Measurements from ENCODE around the gene TMEM86A. TPM values are rescaled to one million over a fixed set of nuclear protein-coding genes. Genes with fewer than 3 reads are reported as not detected.

TMEM86A gene
- total and polyA plus RNA-seq, 2 of the 8 experiments (the other 6 are each of a cell fraction or from before 2014, with no cell fraction given), result 1.5 to 1.7 TPM

DNA sequence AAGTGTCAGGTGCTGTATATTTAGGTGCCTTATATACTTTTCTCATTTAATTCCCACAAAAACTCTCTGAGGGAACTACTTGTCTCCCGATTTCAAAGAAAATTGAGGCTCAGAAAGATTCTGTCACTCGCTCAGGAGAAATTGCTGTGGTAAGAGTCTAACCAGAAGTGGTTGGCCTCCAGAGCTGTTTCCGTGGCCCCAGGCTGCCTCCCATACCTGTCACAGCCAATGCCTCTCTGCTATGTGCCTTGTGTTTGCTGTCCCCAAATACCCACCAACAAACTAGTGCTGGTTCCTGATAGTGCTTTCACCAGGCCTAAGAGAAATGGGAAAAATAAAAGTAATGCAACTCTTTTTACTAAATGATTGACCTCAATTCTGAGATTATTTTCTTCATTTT, 21.0 kb upstream of the TMEM86A start:
- DNase-seq (ENCODE audit: low read depth in 1 of 2, low spot score in 2 of 2), result no peak
- Histone ChIP-seq H3K9ac (replicated peaks in 1 of 4; ENCODE audit: extremely low read depth in 1 of 4, low read depth in 3 of 4, low read length in 3 of 4) (no peak overlapping the region), H3K4ac (replicated peaks; ENCODE audit: insufficient read length, low read depth, low read length) (no peak overlapping the region), H2BK5ac (ENCODE audit: low read depth, low read length) (no peak overlapping the region), H4K91ac (replicated peaks; ENCODE audit: insufficient read length, low read length) (no peak overlapping the region), H3K79me2 (ENCODE audit: control insufficient read depth in 1 of 2, insufficient read depth in 2 of 2, low read length in 2 of 2) (no peaks in the 10 kb centered on the region), H4K20me1 (replicated peaks in 1 of 2; ENCODE audit: control insufficient read depth in 1 of 2, insufficient read depth in 2 of 2, low read length in 2 of 2) (no peaks in the 10 kb centered on the region), H3K27me3 (replicated peaks in 1 of 4; ENCODE audit: control insufficient read depth in 3 of 4, extremely low read depth in 1 of 4, insufficient read depth in 3 of 4, low read length in 3 of 4) (peaks cover 0 to 1% (median 0%) of the 10 kb centered on the region in 4 experiments; a peak in 1 of 7 replicates), H2BK20ac (ENCODE audit: low read length) (no peak overlapping the region), H2AFZ (ENCODE audit: low read length) (no peak overlapping the region), H3K4me3 (ENCODE audit: extremely low read depth in 1 of 4, insufficient read depth in 2 of 4, low read depth in 3 of 4, low read length in 4 of 4) (no peak overlapping the region), H2BK12ac (ENCODE audit: low read depth, low read length) (no peak overlapping the region), H3K4me1 (replicated peaks in 1 of 4; ENCODE audit: control insufficient read depth in 3 of 4, insufficient read depth in 4 of 4, low read length in 3 of 4) (no peaks in the 10 kb centered on the region), H2BK15ac (ENCODE audit: low read length) (no peak overlapping the region), H3K36me3 (ENCODE audit: control insufficient read depth in 2 of 4, insufficient read depth in 4 of 4, low read length in 3 of 4) (no peaks in the 10 kb centered on the region), H3K4me2 (ENCODE audit: insufficient read depth in 1 of 2, low read depth in 2 of 2, low read length in 2 of 2) (no peak overlapping the region), H3K14ac (ENCODE audit: insufficient read length) (no peak overlapping the region), H3K9me3 (ENCODE audit: insufficient read depth in 2 of 2, low read depth in 1 of 2, low read length in 1 of 2) (no peaks in the 10 kb centered on the region), H4K5ac (ENCODE audit: insufficient read length, low read depth, low read length) (no peak overlapping the region), H3K27ac (ENCODE audit: low read depth, low read length) (no peak overlapping the region), H3K56ac (replicated peaks; ENCODE audit: insufficient read length, low read depth, low read length) (no peak overlapping the region), H2BK120ac (replicated peaks; ENCODE audit: low read depth, low read length) (no peak overlapping the region), H2AK5ac (ENCODE audit: low read depth, low read length) (no peak overlapping the region), H4K8ac (ENCODE audit: extremely low read depth, insufficient read depth, low read length) (no peak overlapping the region), H3K23ac (ENCODE audit: insufficient read length) (no peak overlapping the region), H3K18ac (ENCODE audit: extremely low read depth, low read length) (no peak overlapping the region), H3K23me2 (ENCODE audit: low read depth, low read length) (no peaks in the 10 kb centered on the region), H3K79me1 (ENCODE audit: low read depth, low read length) (no peaks in the 10 kb centered on the region)
- FAIRE-seq, result no peak
- 91% methylated on average over 3 of the region's 3 CpGs; no CpG with 5 or more reads in 1 of the 2 experiments for WGBS, 2 experiments (ENCODE audit: extremely low coverage in 1 of 2, insufficient coverage in 1 of 2, insufficient read length in 1 of 2, insufficient replicate concordance in 2 of 2, low coverage in 1 of 2, low lambda C conversion rate in 2 of 2, missing lambda C conversion rate in 1 of 2)
- POLR2A ChIA-PET (ENCODE audit: partially characterized antibody), result no interaction called here
- CTCF ChIA-PET (ENCODE audit: partially characterized antibody), result interaction anchor here (1.0 to 1.3 kb wide), 3 partner anchors 27 to 140 kb away, joined by 3 to 5 read pairs (median 4); no protein-coding TSS in a partner anchor
- TF ChIP-seq RAD21 (IDR thresholded peaks at IDR 0.05 in 1 of 2, conservative IDR thresholded peaks at IDR 0.05 in 1 of 2; ENCODE audit: low read depth in 2 of 2, low read length in 2 of 2), result no peak
- TF ChIP-seq JUND (IDR thresholded peaks at IDR 0.05; ENCODE audit: low read length), result no peak
- no peak for TF ChIP-seq EP300 (IDR thresholded peaks at IDR 0.05; ENCODE audit: borderline replicate concordance in 1 of 2, low read depth in 2 of 2, low read length in 2 of 2)
- TF ChIP-seq BCL11A (IDR thresholded peaks at IDR 0.05; ENCODE audit: low read depth in 2 of 2, low read length in 2 of 2), result no peak
- no peak for TF ChIP-seq TAF7 (optimal IDR thresholded peaks at IDR 0.05; ENCODE audit: borderline replicate concordance, low read depth, low read length)
- no peak for TF ChIP-seq SP4 (IDR thresholded peaks at IDR 0.05; ENCODE audit: low read length)
- TF ChIP-seq RNF2 (IDR thresholded peaks at IDR 0.05; ENCODE audit: borderline replicate concordance, low read depth, low read length, missing control alignments, poor library complexity, severe bottlenecking), result no peak
- no peak for TF ChIP-seq ZNF274 (IDR thresholded peaks at IDR 0.05; ENCODE audit: borderline replicate concordance, extremely low read depth, low read length)
- no peak for TF ChIP-seq CBX5 (IDR thresholded peaks at IDR 0.05; ENCODE audit: low read depth, low read length)
